HL-60/S4 treated with retinoic acid at 250 ng/mL for 4 days and 3 days (cell line): Measurements from ENCODE around the gene EXOC8.

ENCODE experiments used
- in situ Hi-C: fragments of 300-500 bp; cut with MboI; formaldehyde crosslinking; loops from 2 replicates; pipeline ENCODE4 v1.7.0; 2022; ENCODE audit warnings: low sequenced_read_pairs

The EXOC8 gene

GRCh38 chr1:231337472-231338269 lies at the start of gene EXOC8:
Gene EXOC8, minus strand, starts transcription at chr1:231337852. Its CDS starts 107 bp downstream, at chr1:231337745.
- in situ Hi-C loops: no loop called here

GRCh38 chr1:231386466-231386865 lies 48.8 kb upstream of the EXOC8 start:
- in situ Hi-C loops: no loop called here

- in situ Hi-C loops: no loop called here
Observed at GRCh38 chr1:231385416-231385748, 47.7 kb upstream of the EXOC8 start.

GRCh38 chr1:231384696-231385415 lies 47.2 kb upstream of the EXOC8 start:
- in situ Hi-C loops: no loop called here

- in situ Hi-C loops: no loop called here
Observed at GRCh38 chr1:231383159-231383860, 45.7 kb upstream of the EXOC8 start.

GRCh38 chr1:231382426-231382825 lies 44.8 kb upstream of the EXOC8 start:
- in situ Hi-C loops: no loop called here

- in situ Hi-C loops: no loop called here
Observed at GRCh38 chr1:231381729-231382128, 44.1 kb upstream of the EXOC8 start.

GRCh38 chr1:231376875-231377549 lies 39.4 kb upstream of the EXOC8 start:
- in situ Hi-C loops: no loop called here

- in situ Hi-C loops: no loop called here
Observed at GRCh38 chr1:231376101-231376500, 38.4 kb upstream of the EXOC8 start.

GRCh38 chr1:231374394-231374793 lies 36.7 kb upstream of the EXOC8 start:
- in situ Hi-C loops: no loop called here

- in situ Hi-C loops: no loop called here
Observed at GRCh38 chr1:231372501-231372900, 34.8 kb upstream of the EXOC8 start.

GRCh38 chr1:231369282-231369681 lies 31.6 kb upstream of the EXOC8 start:
- in situ Hi-C loops: loop anchor here (10.0 kb wide), 1 partner anchor 46 kb away; no protein-coding TSS in a partner anchor

- in situ Hi-C loops: loop anchor here (10.0 kb wide), 1 partner anchor 51 kb away; no protein-coding TSS in a partner anchor
Observed at GRCh38 chr1:231364192-231364591, 26.5 kb upstream of the EXOC8 start.

- in situ Hi-C loops: loop anchor here (10.0 kb wide), 1 partner anchor 51 kb away; no protein-coding TSS in a partner anchor
Observed at GRCh38 chr1:231363624-231364023, 26.0 kb upstream of the EXOC8 start.

GRCh38 chr1:231362325-231362724 lies 24.7 kb upstream of the EXOC8 start:
- in situ Hi-C loops: loop anchor here (10.0 kb wide), 1 partner anchor 52 kb away; no protein-coding TSS in a partner anchor

- in situ Hi-C loops: loop anchor here (10.0 kb wide), 1 partner anchor 246 kb away; no protein-coding TSS in a partner anchor
Observed at GRCh38 chr1:231359113-231359512, 21.5 kb upstream of the EXOC8 start.

GRCh38 chr1:231357831-231358354 lies 20.2 kb upstream of the EXOC8 start:
- in situ Hi-C loops: loop anchor here (10.0 kb wide), 1 partner anchor 247 kb away; no protein-coding TSS in a partner anchor

- in situ Hi-C loops: loop anchor here (10.0 kb wide), 1 partner anchor 248 kb away; no protein-coding TSS in a partner anchor
Observed at GRCh38 chr1:231357187-231357772, 19.6 kb upstream of the EXOC8 start.

GRCh38 chr1:231355171-231355570 lies 17.5 kb upstream of the EXOC8 start:
- in situ Hi-C loops: loop anchor here (10.0 kb wide), 1 partner anchor 250 kb away; no protein-coding TSS in a partner anchor
